Kidney epithelial cell (primary cell): ENCODE data around the gene ERVK3-1. TPM values are rescaled to one million over a fixed set of nuclear protein-coding genes. Genes with fewer than 3 reads are reported as not detected.

Experiments
- DNase-seq: peaks from one replicate; pipeline ENCODE4 v3.0.0-alpha.2; 2010; ENCODE audit warnings: low read depth
- H3K27me3 ChIP-seq: 2 replicates; pipeline ENCODE4 v1.6.0; 2011; ENCODE audit warnings: low read length; ENCODE audit not compliant: control insufficient read depth, insufficient read depth
- H3K36me3 ChIP-seq: 2 replicates; pipeline ENCODE4 v1.5.1; 2011; ENCODE audit warnings: low read length; ENCODE audit not compliant: control insufficient read depth, insufficient read depth
- H3K4me3 ChIP-seq: 2 replicates; pipeline ENCODE4 v1.5.1; 2011; ENCODE audit warnings: low read depth, mild to moderate bottlenecking, control low read depth, low read length
- CTCF ChIP-seq: IDR thresholded peaks from 2 replicates; pipeline ENCODE4 v1.5.1; 2011; ENCODE audit warnings: mild to moderate bottlenecking, moderate library complexity, low read length, control low read depth, inconsistent platforms; ENCODE audit not compliant: insufficient read depth, poor library complexity, severe bottlenecking
- total RNA-seq: library from RNA; depleted of rRNA; stranded (reverse); fragments of >200 nt; gene quantifications from 2 replicates; pipeline ENCODE4 v1.2.3, GENCODE V29; 2015

The ERVK3-1 gene
- total RNA-seq, 1 donor from 2014 or later = 48.3 TPM

- no peak for DNase-seq
- Histone ChIP-seq H3K27me3 (no peaks in the 10 kb centered on the region), H3K4me3 (no peak overlapping the region), H3K36me3 (no peaks in the 10 kb centered on the region)
- TF ChIP-seq CTCF = no peak
Measured at GRCh38 chr19:58319241-58319640, 14.1 kb downstream of the ERVK3-1 start.

- no peak for TF ChIP-seq CTCF
- no peak for DNase-seq
- Histone ChIP-seq H3K27me3 (no peaks in the 10 kb centered on the region), H3K4me3 (no peak overlapping the region), H3K36me3 (no peaks in the 10 kb centered on the region)
Measured at GRCh38 chr19:58325311-58326022, 20.3 kb downstream of the ERVK3-1 start.

GRCh38 chr19:58326501-58326913 is 21.3 kb downstream of the ERVK3-1 start:
- Histone ChIP-seq H3K36me3 (no peaks in the 10 kb centered on the region), H3K27me3 (no peaks in the 10 kb centered on the region), H3K4me3 (peak overlapping the region; percentile 64)
- no peak for DNase-seq
- TF ChIP-seq CTCF = no peak

- Histone ChIP-seq H3K4me3 (peak within 1 kb of the TSS; percentile 64), H3K36me3 (no peaks in the 10 kb centered on the region), H3K27me3 (no peaks in the 10 kb centered on the region)
- peak; percentile 87 for DNase-seq
- TF ChIP-seq CTCF = no peak
Measured at GRCh38 chr19:58326914-58327726, 21.9 kb downstream of the ERVK3-1 start, which contains the start of gene ZSCAN22. Gene ZSCAN22 (plus strand): TSS chr19:58326994. CDS start chr19:58334803, 7,809 bp downstream.

- Histone ChIP-seq H3K36me3 (no peaks in the 10 kb centered on the region), H3K4me3 (no peak overlapping the region), H3K27me3 (no peaks in the 10 kb centered on the region)
- TF ChIP-seq CTCF = no peak
- DNase-seq = no peak
Measured at GRCh38 chr19:58328999-58329398, 23.8 kb downstream of the ERVK3-1 start.
